ENCODE results near the gene FA2H. TPM values are rescaled to one million over a fixed set of nuclear protein-coding genes. Genes with fewer than 3 reads are reported as not detected.

Gene FA2H
- total and polyA plus RNA-seq, 10 of the 15 experiments (the other 5 are each of a cell fraction or from before 2014, with no cell fraction given) = 0.05 to 0.73 (median 0.51) TPM; not detected in 3

DNA sequence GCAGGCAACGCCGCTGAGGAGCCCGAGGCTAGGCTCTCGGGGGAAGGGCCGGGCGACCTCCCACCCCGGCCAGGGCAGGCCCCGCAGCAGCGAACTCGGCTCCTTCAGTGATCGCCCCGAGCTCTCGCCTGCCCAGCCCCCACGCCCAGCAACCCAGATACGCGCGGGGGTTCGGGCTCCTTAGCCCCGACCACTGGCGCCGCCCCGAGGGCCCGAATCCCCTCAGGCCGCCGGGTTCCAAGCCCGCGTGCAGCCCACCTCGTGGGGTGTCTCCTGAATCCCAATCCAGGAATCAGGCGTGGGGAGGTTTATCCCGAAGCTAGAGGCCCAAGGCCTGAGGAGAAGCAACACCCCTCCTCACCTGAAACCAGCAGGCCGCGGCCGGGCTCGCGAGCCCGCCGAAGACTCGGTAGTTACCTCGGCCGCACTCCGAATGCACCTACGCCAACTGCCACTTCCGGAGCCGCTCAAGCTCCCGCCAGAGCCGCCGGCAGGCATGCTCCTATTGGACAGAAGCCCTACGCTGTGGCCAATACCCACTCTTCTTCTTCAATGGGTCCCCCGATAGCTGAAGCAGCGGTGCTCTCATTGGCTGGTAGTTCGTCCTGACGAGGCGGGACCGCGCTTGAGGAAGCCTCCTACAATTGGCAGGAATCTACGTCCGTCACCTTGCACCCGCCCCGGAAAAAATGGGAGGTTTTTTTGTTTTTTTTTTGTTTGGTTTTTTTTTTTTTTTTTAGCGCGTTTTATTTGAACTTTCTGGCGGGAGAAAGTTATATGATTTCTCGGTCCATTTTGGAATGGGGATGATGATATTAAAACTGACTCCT is 108.0 kb downstream of the FA2H start, which contains the start of gene RFWD3:
Gene RFWD3, minus strand, starts transcription at position 453 of the 830 bp plus-strand sequence. CDS start 5,428 bp downstream, outside the sequence.
- intact Hi-C loops (cut with micrococcal nuclease; ENCODE audit: unreplicated experiment) = loop anchor here (2.0 kb wide), 1 partner anchor 32 kb away; no protein-coding TSS in a partner anchor
- 2% methylated on average over 63 of the region's 63 CpGs for WGBS (ENCODE audit: insufficient coverage, insufficient replicate concordance, low lambda C conversion rate, missing lambda C conversion rate)
- peak within 1 kb of the TSS; percentile 96 for H2AFZ ChIP-seq (ENCODE audit: control insufficient read depth, low read depth, low read length)
- in situ Hi-C loops (cut with MboI) = no loop called here
- RAD21 ChIA-PET (ENCODE audit: unreplicated experiment) = interaction anchor here (0.7 to 1.9 kb wide), 8 partner anchors 10 to 986 kb away, joined by 3 to 18 read pairs (median 4); partner anchors contain the start of genes MLKL and WDR59
- peak within 1 kb of the TSS; percentile 89 for H3K27ac ChIP-seq (ENCODE audit: control insufficient read depth, insufficient read depth)
- H3K4me2 ChIP-seq (ENCODE audit: control insufficient read depth, insufficient read depth) = peak within 1 kb of the TSS; percentile 93
- BruUV-seq (replicated peaks) = TSS peak; percentile 63
- SMC1A ChIA-PET (ENCODE audit: uncharacterized antibody, unreplicated experiment) = interaction anchor here (1.7 to 2.7 kb wide), 2 partner anchors 29 to 33 kb away, joined by 7 to 26 read pairs; partner anchors contain the start of gene MLKL
- CTCF ChIA-PET = interaction anchor here (1.3 to 2.8 kb wide), 8 partner anchors 11 to 196 kb away, joined by 3 to 14 read pairs (median 5); partner anchors contain the start of gene MLKL
- peak; percentile 82 for FAIRE-seq
- peak within 1 kb of the TSS; percentile 76 for H3K4me3 ChIP-seq
- H3K4me1 ChIP-seq (ENCODE audit: control insufficient read depth, insufficient read depth, low read length) = peaks cover 5% of the 10 kb centered on the region
- POLR2A ChIA-PET = interaction anchor here (0.6 to 3.4 kb wide), 10 partner anchors 8 to 956 kb away, joined by 3 to 28 read pairs (median 6); partner anchors contain the start of genes ADAT1, MLKL and WDR59
- peak within 1 kb of the TSS; percentile 95 for H3K9ac ChIP-seq (ENCODE audit: control insufficient read depth, insufficient read depth, low read length)
- DNase-seq (ENCODE audit: low read depth, low spot score) = peak; percentile 94
- ATAC-seq = peak; percentile 100
- H4K20me1 ChIP-seq (ENCODE audit: control insufficient read depth, insufficient read depth) = no peaks in the 10 kb centered on the region
- peaks cover 0 to 22% of the 10 kb centered on the region in 2 experiments; a peak in 3 of 4 replicates for H3K36me3 ChIP-seq (ENCODE audit: control insufficient read depth in 2 of 2, insufficient read depth in 2 of 2, low read length in 1 of 2)
- H3K9me3 ChIP-seq (replicated peaks; ENCODE audit: control insufficient read depth, insufficient read depth, low read length) = no peaks in the 10 kb centered on the region
- H3K27me3 ChIP-seq (replicated peaks in 1 of 2; ENCODE audit: control insufficient read depth in 2 of 2, insufficient read depth in 2 of 2, low read length in 1 of 2) = no peaks in the 10 kb centered on the region
- peaks cover 45% of the 10 kb centered on the region for H3K79me2 ChIP-seq (ENCODE audit: control insufficient read depth, insufficient read depth, low read length)
- TF ChIP-seq CBX5 (IDR thresholded peaks at IDR 0.05; ENCODE audit: low read depth) (0 out of 2 replicates have a peak, but pooled peaks have one; percentile 43), ESRRA (IDR thresholded peaks at IDR 0.05; ENCODE audit: low read length) (no peak), RAD51 (IDR thresholded peaks at IDR 0.05) (no peak), KAT2A (conservative IDR thresholded peaks at IDR 0.05; ENCODE audit: control insufficient read depth, low read depth, low read length) (no peak), HDGF (IDR thresholded peaks at IDR 0.05) (peak; percentile 56; the same call in 1 of the 2 replicates), SREBF2 (IDR thresholded peaks at IDR 0.05; ENCODE audit: low read length) (no peak), POU2F2 (IDR thresholded peaks at IDR 0.05; ENCODE audit: borderline replicate concordance, low read depth, low read length) (peak; percentile 29; the same call in 1 of the 3 replicates), RUNX3 (IDR thresholded peaks at IDR 0.05; ENCODE audit: low read length) (peak; percentile 45), TBL1XR1 (IDR thresholded peaks at IDR 0.05; ENCODE audit: low read depth, low read length) (no peak; the same call in 1 of the 2 replicates), SMC3 (IDR thresholded peaks at IDR 0.05; ENCODE audit: borderline replicate concordance, low read length) (no peak), KLF5 (IDR thresholded peaks at IDR 0.05; ENCODE audit: partially characterized antibody) (no peak)
- TF ChIP-seq, protein P1, sequence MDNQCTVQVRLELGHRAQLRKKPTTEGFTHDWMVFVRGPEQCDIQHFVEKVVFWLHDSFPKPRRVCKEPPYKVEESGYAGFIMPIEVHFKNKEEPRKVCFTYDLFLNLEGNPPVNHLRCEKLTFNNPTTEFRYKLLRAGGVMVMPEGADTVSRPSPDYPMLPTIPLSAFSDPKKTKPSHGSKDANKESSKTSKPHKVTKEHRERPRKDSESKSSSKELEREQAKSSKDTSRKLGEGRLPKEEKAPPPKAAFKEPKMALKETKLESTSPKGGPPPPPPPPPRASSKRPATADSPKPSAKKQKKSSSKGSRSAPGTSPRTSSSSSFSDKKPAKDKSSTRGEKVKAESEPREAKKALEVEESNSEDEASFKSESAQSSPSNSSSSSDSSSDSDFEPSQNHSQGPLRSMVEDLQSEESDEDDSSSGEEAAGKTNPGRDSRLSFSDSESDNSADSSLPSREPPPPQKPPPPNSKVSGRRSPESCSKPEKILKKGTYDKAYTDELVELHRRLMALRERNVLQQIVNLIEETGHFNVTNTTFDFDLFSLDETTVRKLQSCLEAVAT (IDR thresholded peaks at IDR 0.05) = peak; percentile 53
- TF ChIP-seq, protein P2, sequence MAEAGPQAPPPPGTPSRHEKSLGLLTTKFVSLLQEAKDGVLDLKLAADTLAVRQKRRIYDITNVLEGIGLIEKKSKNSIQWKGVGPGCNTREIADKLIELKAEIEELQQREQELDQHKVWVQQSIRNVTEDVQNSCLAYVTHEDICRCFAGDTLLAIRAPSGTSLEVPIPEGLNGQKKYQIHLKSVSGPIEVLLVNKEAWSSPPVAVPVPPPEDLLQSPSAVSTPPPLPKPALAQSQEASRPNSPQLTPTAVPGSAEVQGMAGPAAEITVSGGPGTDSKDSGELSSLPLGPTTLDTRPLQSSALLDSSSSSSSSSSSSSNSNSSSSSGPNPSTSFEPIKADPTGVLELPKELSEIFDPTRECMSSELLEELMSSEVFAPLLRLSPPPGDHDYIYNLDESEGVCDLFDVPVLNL (IDR thresholded peaks at IDR 0.05; ENCODE audit: low read depth, low read length) = peak; percentile 88
- TF ChIP-seq, protein P3, sequence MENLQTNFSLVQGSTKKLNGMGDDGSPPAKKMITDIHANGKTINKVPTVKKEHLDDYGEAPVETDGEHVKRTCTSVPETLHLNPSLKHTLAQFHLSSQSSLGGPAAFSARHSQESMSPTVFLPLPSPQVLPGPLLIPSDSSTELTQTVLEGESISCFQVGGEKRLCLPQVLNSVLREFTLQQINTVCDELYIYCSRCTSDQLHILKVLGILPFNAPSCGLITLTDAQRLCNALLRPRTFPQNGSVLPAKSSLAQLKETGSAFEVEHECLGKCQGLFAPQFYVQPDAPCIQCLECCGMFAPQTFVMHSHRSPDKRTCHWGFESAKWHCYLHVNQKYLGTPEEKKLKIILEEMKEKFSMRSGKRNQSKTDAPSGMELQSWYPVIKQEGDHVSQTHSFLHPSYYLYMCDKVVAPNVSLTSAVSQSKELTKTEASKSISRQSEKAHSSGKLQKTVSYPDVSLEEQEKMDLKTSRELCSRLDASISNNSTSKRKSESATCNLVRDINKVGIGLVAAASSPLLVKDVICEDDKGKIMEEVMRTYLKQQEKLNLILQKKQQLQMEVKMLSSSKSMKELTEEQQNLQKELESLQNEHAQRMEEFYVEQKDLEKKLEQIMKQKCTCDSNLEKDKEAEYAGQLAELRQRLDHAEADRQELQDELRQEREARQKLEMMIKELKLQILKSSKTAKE (IDR thresholded peaks at IDR 0.05; ENCODE audit: low read depth, poor library complexity, severe bottlenecking) = peak; percentile 61
- TF ChIP-seq, protein P4, sequence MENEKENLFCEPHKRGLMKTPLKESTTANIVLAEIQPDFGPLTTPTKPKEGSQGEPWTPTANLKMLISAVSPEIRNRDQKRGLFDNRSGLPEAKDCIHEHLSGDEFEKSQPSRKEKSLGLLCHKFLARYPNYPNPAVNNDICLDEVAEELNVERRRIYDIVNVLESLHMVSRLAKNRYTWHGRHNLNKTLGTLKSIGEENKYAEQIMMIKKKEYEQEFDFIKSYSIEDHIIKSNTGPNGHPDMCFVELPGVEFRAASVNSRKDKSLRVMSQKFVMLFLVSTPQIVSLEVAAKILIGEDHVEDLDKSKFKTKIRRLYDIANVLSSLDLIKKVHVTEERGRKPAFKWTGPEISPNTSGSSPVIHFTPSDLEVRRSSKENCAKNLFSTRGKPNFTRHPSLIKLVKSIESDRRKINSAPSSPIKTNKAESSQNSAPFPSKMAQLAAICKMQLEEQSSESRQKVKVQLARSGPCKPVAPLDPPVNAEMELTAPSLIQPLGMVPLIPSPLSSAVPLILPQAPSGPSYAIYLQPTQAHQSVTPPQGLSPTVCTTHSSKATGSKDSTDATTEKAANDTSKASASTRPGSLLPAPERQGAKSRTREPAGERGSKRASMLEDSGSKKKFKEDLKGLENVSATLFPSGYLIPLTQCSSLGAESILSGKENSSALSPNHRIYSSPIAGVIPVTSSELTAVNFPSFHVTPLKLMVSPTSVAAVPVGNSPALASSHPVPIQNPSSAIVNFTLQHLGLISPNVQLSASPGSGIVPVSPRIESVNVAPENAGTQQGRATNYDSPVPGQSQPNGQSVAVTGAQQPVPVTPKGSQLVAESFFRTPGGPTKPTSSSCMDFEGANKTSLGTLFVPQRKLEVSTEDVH (IDR thresholded peaks at IDR 0.05; ENCODE audit: low read depth, partially characterized antibody) = peak; percentile 98
